ENCODE data around the gene HOXA11.

HOXA11 gene

DNA sequence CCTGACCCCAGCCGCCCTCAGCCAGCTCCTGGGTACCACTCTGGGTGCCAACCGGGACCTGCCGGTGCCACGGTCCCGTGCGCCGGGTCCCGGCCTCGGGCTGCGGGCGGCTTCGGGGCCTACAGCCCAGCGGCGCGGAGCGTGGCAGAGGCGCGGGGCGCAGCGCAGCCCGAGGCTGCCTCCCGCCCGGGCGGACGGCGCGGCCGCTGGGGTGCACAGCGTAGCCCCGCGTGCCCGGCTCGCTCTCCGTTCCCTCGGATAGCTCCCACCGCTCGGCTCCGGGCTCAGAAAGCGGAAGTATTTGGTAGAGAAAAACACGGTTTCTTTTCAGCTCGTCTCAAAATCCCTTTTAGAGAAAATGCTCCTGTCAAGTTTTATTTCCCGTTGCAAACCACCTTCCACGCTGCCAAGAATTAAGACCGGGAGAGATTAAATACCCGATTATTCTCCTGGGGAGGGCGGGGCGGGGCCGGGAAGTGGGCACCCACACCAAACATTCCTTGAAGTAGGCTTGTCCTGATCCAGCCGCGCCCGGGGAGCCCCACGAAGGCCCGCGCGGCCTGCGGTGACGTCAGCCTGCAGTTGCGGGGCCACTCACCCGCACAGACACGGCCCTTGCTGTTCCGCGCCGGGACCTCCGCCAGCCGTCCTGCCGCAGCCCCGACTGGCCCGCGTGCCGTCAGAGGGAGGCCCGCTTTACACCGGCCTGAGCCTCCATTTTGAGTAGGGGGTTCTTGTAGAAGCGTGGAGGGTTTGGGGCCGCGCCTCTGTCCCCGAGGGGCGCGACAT lies 7.7 kb upstream of the HOXA11 start:
- DNase-seq (ENCODE audit: low read depth), result no peak

DNA sequence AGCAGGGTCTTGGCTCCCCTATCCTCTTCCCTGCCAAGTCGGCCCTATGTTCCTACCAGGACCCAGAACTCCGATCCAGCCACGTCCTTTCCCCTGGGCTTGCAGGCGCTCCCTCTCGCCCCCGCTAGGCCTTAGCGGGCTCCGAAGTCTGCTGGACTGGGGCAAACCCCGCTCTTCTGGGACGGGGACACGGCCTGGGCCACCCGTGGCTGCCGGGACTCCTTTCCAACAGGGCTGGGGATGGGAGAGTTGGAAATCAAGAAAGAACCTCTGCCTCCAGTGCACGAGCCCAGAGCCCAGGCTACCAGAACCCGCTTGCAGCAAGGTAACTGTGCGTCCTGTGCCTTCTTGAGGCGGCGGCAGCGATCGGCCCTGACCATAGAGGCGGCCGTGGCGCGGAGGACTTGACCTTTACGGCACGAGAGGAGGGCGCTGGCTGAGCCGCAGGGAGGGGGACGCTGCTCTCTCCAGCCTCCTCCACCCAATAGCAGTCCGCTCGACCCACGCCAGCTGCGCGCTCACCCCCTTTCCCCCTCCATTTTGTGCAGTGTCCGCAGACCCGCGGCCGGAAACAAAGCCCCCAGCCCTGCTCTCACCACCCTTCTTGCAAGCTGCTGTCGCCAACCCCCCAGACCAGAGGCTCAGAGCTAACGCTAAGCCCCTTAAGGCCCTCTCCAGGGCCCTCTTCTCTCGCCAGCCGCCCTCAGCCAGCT lies 7.0 kb upstream of the HOXA11 start:
- DNase-seq (ENCODE audit: low read depth), result no peak

DNA sequence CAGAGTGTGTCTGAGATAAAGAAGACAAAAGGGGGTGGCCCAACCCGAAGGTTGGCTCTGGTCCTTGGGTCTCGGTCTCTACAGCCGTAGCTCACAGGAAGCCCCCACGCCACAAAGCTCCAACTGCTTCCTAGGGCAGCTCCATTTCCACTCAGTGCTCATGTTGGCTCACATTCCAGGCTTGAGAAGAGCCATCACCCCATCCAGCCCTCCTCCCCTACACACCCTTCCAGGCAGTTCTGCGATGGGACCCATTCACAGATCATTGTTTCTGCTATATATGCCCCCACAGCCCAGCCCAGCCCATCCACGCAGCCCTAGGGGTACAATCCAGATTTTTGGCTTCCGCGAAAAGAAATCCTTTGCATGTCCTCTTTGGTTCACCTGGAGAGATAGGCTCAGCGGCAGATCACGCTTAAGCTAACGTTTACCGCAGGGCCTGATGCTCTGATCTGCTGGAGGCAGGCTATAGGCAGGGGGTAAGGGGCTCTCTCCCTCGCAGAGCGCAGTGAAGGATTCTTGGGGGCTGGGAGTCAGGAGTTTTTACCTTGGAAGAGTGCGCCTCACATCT lies 6.2 kb upstream of the HOXA11 start:
- DNase-seq (ENCODE audit: low read depth), result no peak

DNA sequence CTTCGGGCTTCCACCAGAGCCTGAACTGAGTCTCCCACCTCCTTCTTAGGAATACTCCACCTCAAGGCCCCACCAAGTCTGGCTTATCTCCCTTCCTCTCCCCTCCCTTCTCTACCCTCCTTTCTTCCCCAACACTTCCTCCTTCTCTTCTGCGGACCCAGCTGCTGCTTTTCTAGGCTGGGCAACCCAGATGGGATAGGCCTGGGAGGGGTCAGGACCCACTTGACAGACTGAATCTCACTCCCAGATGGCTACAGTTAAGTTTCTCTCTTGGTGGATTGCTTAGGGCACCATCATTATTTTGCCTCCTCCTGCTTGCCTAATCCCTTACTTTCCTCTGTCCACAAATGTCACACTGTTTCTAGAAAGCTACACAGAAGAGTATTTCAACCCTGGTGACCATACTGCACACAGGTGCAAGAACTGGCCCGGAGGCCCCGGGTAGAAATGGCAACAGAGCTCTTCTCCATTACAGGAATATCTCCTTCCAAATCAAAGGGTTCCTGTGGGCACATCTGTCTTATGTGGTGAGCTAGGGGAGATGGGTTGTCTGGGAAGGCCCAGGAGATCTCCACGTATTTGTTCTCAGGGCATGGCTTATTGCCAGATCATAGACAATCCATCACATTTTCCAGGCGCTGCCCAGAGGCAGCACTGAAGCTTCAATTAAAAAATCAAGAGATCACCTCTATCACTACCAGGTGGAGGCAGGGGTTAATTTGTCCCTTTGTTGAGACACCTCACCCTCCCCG lies 5.1 kb upstream of the HOXA11 start:
- no peak for DNase-seq (ENCODE audit: low read depth)

DNA sequence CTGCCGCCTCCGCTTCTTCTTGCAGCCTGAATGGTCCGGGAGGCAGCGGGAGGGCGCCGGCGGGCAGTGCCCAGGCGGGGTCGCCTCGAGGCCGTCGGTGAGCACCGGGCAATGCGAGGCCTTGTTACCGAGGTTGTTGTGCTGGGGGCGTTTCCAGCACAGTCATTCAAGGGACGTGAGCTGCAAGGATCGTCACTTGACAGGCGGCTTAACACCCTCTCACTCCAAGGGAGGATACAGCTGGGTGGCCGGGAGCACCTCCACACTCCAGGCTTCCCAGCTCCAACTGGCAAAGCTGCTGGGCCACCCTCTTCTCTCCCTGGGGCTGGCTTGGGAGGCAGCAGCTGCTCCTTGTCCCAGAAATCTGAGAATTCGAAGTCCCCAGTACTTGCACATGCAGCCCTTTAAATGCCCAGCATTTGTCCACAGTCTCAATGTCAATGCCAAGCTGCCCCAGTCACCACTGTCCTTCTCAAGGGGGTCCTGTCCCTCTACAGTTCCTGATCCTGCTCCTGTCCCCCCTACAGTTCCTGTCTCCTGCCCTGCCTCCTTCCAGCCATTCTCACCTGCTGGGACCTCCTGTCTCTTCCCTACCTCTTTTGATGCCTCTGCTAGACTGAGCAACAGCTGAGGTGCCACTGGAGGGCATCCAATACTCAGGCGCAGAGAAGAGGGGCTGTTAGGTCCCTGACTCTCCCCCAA lies 4.4 kb upstream of the HOXA11 start:
- DNase-seq (ENCODE audit: low read depth), result no peak

DNA sequence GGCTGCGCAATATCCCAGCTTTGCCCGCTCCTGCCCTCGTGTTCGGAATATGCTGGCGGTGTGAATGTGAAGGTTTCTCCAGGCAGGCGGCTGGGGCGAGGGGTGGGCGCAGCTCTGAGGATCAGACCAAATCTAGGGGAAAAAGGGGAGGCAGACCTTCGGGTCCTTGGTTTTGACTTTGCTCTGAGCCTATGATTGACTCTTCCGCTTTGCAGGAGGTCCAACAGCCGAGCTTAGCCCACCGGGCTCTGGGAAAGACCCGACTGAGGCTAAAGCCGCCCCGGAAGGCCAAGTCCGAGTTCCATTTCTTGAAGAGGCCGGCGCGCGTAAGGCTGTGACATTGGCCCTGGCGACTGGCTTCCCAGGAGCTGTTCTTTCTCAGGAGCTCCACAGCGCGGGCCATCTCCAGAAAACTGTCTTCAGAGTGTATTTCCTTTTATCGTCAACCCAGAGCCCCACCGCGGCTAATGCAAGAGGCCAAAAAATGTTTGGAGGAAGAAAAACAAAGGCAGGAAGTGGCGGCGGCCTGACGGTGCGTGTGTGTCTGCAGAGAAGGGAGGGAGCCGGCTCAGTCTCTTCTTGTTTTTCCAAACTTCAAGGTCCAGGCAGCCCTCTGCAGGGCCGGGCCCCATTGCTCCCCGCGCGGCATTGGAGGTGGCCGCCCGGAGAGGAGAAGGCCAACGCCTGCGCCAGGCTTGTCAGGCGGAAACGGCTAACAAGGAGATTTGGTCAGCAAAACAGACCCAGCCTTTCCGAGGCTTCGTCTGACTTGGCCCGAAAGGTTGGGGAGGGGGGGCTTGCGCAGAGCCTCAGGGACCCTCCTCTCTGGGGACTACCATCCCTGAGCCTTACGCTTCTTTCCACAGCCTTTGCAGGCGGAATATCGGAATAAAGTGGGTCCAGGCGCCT lies 3.6 kb upstream of the HOXA11 start:
- no peak for DNase-seq (ENCODE audit: low read depth)

DNA sequence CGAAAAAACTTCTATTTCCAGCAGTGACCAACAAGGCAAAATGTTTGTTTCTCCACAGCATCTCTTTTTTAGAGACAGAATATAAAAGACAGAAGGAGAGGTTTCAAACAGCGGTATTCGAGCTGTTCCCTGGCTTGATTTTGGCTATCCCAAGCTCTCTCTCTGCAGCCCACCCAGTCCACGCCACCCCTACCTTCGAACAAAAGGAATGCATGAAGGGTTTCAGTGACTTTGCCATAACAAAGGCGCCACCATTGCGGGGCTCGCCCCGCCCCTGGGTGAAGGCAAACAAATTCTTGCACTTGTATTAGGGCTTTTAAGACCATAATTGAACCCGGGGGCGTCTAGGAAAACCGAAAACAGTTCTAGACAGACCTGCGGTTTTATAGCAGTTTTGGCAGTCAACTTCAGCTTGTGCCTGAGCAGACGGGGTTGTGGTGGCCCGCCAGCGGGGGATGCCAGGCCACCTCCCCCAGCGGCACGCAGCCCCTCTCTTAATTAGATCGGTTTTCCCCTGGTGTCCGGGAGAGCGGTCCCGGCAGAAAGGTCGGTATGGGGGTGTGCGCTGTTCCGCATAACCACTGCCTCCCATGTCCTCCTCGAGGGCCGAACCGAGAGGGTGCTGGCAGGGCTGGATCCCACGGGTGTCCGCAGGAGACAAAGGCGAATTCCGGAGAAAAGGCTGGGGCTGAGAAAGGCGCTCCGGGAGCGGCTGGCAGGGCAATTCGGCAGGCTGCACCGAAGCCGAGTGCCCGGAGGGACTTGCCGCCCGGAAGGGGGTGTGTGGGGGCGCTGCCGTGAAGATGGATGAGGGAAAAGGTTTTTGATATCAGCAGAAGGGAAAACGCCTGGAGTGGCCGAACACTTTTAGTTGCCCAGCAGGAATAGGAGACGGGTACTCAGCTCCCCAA lies 2.7 kb upstream of the HOXA11 start:
- DNase-seq (ENCODE audit: low read depth), result no peak

DNA sequence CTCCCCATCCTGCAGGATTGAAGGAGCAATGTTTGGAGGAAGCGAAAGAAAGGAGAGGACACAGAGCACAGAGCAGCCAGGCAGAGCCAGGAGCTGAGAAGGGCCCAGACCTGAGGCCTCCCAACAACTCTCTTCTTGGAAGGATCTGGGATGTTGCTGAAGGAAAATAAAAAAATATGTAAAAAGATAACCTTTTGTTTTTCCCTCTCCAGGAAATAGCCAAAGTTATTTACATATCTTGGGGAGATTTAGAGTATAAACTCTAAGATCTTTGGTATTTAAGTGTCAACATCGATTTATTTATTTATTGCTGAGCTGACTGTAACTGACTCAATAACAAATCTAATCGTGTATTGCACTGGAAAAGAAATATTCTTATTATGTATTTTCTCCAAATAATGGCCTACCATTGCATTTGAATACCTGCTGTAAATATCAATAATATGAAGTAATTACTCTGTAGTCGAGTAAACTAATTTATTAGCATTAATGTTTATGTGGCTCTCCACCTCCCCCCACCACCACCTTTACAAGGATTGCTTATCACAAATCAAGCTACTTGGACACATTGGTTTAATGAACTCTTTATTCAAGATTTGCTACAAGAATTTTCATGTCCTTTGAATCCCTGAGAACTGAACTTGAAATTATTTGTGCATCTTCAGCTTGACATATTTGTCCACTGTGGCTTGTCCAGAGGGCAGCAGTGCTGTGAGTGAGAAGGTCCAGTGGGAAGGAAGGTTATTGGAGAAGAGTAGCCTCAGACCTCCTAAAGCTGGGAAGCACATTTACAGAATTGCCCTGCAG lies 1.8 kb upstream of the HOXA11 start:
- no peak for DNase-seq (ENCODE audit: low read depth)

DNA sequence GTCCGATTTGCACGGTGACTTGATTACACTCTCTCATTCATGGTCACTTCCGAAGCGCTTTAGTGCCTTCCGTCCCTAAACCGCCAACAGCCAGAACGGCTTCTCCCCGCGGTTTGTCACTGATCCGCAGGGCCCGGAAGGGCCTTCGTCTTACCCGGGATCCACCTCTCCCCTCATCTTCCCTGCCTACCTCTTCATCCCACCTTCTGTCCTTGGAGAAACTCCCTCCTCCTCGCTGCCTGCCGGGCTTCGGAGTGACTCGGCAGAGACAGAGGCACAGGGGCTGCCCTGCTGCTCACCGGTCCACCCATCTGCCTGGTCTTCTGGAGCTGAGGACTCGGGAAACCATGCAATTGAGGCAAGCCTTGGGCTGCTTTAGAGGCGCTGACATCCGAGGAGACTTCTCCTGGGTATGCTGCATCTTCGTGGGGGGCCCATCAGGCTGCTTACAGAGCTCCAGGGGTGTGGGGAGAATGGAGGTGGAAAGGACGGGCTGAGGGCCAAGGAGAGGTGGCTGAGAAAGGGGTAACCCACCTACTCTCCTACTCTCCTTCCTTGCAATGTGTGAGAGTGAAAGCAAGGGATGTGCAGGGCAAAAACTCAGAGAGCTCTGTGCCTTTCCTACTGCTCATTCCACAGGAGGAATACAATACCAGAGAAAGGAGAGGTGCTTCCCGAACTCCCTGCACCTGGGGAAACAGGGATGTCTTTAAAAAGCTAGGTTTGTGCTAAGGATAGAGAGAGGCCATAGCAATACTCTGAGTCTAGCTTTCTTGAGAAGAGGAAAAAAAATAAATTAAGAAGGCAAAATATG lies 1.0 kb upstream of the HOXA11 start:
- no peak for DNase-seq (ENCODE audit: low read depth)

DNA sequence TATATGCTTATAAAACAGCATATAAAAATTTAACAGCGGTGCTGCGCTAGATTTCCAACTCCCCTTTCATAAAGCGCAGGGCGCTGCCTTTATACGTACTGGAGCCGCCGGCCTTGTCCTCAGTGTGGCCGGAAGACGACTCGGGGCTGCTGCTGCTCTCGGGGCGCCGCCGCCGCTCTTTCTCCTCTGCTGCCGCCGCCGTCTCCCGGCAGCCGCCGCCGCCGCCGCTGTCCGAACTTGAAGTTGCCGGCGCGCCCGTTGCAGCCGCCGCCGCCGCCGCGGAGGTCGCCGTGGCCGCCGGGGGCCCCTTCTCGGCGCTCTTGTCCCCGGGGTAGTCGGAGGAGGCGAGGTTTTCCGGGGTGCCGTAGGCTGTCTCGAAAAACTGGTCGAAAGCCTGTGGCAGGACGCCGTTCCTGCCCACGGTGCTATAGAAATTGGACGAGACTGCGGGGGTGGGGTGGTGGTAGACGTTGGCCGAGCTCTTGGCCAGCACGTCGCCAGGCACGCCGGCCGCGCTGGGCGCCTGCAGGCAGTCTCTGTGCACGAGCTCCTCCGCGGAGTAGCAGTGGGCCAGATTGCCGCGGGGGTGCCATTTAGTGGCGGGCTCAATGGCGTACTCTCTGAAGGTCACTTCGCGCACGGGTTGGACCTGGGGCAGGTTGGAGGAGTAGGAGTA lies 557 bp downstream of the HOXA11 start:
- DNase-seq (ENCODE audit: low read depth), result no peak

DNA sequence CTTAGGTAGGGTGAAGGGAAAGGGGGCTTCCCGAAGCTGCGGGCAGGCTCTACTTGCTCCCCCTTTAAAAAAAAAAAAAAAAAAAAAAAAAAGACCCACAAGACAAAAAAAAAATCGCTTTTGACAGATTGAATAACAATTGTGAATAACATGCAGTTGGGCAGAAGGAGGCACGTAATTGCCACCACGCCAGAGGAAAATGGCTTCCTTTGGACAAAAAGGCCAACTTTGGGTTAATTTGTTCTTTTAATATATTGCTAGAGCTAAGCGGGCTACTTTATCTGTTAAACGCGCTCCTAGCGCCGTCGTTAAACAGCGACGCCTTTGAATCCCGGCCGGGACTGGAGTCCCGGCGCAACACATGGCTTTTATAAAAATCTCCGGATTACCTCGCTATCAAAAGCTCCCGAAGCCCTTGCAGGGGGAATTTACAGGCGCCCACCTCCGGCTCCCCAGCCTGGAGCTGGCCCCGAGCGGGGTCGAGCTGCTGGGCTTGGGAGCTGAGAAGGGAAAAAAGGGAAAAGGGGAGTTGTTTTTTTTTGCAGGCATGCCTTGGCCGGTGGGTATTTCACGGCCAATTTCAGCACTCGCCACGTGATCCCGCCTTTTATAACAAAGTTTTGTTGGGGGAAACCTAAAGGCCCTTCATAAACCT lies 1.2 kb downstream of the HOXA11 start:
- DNase-seq (ENCODE audit: low read depth), result no peak

DNA sequence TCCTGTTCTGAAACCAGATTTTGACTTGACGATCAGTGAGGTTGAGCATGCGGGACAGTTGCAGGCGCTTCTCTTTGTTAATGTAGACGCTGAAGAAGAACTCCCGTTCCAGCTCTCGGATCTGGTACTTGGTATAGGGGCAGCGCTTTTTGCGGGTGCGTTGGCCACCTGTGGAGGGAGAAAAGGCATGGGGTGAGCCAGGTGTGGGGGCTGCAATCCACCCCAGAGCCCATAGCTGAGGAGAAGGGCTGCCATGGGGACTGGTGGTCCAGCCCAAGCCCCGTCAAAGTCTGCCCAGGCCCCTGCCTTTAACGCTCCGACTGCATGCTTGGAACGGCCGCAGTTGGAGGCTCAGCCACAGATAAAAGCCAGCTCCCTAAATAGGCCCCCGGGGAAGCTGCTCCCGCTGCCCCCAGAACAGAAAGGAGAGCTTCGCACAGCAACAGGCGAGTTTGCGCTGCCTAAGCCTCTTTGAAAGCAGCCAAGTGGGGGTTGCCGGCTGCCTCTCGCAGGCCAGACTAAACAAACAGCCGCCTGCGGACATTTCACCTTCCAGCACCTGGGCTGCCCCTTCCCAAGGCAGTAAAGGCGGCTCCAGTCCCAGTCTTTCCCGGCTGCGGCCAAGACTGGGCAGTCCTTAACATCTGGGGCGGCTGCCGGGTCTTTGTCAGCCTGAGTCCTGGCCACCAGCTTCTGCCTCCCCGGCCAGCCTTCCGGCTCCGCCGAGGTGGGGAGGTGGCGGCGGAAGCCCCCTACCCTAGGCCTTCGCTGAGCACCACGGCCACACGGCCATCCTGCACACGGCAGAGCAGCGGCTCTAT lies 2.0 kb downstream of the HOXA11 start:
- DNase-seq (ENCODE audit: low read depth), result no peak

DNA sequence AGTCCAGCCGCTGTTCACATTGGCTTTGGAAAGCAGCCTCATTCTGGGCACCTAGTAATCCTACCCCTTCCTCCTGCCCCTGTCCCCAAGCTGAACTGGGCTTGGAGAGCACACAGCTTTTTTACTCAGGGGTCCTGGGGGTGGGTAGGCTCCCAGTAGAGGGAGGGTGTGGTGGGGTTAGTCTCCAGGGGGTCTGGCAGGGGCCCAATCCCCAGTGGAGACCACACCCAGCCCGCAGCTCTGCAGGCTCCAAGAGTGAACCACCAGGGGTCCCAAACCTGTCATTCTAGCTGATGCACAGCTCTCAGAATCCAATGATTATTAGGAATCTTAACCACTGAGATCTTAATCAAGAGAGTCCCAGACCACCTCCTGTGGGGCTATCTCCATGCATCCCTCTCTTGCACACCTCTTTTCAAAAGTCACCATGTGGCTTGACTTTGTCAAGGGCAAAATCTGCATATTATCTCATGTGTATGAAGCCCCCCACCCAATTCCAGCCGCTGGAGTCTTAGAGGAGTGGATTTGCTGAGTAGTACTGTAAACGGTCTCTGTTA lies 2.7 kb downstream of the HOXA11 start:
- DNase-seq (ENCODE audit: low read depth), result no peak

DNA sequence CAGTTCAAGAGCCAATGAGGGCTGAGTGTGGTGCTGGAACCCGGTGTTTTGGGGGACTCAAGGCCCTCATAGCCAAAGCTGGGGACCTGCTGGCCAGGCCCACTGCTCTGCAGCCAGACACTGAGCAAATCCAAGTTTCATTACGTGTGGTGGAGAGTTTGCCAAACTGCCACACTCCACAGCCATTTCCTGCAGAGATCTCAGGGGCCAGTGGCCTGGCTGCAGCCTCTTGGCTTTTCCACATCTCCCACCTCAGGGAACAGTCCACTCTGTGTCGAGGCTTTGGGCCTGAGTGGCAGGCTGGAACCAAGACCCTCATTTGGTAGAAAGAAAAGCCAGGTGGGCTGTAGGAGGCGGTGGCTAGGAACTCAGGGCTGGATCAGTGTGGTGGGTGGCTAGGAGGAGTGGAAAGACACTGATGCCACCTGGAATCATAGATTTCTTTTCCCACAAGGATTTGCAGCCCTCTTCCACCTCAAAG lies 3.2 kb downstream of the HOXA11 start:
- no peak for DNase-seq (ENCODE audit: low read depth)
